ENCODE results near the gene NR1H2. TPM values are rescaled to one million over a fixed set of nuclear protein-coding genes. Genes with fewer than 3 reads are reported as not detected.

The NR1H2 gene
- total RNA-seq, 4 donors from 2014 or later = 76.7 to 102 (median 98.9) TPM

DNA sequence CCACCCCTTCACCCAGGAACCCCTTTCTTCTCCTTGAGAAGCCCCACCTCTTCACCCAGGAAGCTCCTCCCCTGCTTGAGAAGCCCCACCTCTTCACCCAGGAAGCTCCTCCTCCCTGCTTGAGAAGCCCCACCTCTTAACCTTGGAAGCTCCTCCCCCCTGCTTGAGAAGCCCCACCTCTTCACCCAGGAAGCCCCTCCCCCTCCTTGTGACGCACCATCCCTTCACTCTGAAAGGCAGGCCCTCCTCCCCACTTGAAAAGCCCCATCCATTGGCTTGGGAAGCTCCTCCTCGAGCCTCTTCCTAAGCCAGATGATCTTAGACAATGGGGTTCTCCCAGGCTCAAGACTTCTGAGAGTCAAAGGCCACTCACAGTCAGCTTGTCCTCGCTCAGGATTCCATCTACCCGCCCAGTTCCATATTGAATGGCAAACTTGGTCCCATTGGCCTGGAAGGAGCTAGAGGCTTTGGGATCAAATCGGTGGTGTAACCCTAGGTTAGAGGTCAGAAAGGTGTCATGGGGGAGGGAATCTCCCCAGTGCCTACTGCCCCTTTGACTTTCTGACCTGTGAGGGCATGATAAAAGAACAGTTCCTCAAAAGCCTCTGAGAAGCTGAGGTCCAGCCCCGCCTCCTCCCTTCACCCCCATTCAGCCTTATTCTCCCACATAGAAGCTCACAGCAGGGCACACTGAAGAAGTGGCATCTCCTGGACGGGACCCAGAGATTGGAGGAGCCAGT lies 14.8 kb upstream of the NR1H2 start:
- DNase-seq = no peak
- Histone ChIP-seq H3K4me1 (peaks cover 0 to 7% (median 3%) of the 10 kb centered on the region in 4 donors), H3K27ac (peak overlapping the region in 1 of 4 donors; percentile 10), H3K36me3 (no peaks in the 10 kb centered on the region), H3K9me3 (no peaks in the 10 kb centered on the region), H3K27me3 (no peaks in the 10 kb centered on the region), H3K4me3 (no peak overlapping the region)
- no peak for TF ChIP-seq POLR2A (IDR thresholded peaks at IDR 0.05)

DNA sequence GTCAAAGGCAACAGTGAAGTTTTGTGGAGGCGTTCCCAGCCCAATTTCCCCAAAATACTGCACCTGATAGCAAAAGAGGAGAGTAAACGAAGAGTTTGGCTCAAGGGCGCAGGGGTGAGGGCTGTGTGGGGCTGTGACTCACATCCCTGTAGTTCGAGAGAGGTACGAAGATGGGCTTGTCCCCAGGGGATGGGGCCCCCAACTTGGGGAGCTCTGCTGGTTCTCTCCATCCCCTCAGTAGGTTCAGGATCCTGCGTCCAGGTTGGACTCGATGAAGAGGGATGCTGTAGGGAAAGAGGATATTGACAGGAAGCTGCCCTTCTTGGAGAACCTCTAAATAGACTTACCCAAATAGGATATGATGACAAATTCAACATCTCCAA lies 14.2 kb upstream of the NR1H2 start:
- Histone ChIP-seq H3K27me3 (no peaks in the 10 kb centered on the region), H3K27ac (no peak overlapping the region), H3K4me1 (peaks cover 0 to 7% (median 3%) of the 10 kb centered on the region in 4 donors), H3K36me3 (no peaks in the 10 kb centered on the region), H3K9me3 (no peaks in the 10 kb centered on the region), H3K4me3 (no peak overlapping the region)
- no peak for DNase-seq
- TF ChIP-seq POLR2A (IDR thresholded peaks at IDR 0.05) = no peak
- TF ChIP-seq, protein P1, sequence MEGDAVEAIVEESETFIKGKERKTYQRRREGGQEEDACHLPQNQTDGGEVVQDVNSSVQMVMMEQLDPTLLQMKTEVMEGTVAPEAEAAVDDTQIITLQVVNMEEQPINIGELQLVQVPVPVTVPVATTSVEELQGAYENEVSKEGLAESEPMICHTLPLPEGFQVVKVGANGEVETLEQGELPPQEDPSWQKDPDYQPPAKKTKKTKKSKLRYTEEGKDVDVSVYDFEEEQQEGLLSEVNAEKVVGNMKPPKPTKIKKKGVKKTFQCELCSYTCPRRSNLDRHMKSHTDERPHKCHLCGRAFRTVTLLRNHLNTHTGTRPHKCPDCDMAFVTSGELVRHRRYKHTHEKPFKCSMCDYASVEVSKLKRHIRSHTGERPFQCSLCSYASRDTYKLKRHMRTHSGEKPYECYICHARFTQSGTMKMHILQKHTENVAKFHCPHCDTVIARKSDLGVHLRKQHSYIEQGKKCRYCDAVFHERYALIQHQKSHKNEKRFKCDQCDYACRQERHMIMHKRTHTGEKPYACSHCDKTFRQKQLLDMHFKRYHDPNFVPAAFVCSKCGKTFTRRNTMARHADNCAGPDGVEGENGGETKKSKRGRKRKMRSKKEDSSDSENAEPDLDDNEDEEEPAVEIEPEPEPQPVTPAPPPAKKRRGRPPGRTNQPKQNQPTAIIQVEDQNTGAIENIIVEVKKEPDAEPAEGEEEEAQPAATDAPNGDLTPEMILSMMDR (IDR thresholded peaks at IDR 0.05) = no peak

- Histone ChIP-seq H3K4me1 (peaks cover 0 to 7% (median 3%) of the 10 kb centered on the region in 4 donors), H3K27me3 (no peaks in the 10 kb centered on the region), H3K9me3 (no peaks in the 10 kb centered on the region), H3K27ac (peak overlapping the region in 1 of 4 donors; percentile 18), H3K4me3 (no peak overlapping the region), H3K36me3 (no peaks in the 10 kb centered on the region)
- no peak for DNase-seq
- TF ChIP-seq, protein P1 (IDR thresholded peaks at IDR 0.05) = no peak
- no peak for TF ChIP-seq POLR2A (IDR thresholded peaks at IDR 0.05)
Observed at GRCh38 chr19:50362656-50363424, 13.4 kb upstream of the NR1H2 start.

DNA sequence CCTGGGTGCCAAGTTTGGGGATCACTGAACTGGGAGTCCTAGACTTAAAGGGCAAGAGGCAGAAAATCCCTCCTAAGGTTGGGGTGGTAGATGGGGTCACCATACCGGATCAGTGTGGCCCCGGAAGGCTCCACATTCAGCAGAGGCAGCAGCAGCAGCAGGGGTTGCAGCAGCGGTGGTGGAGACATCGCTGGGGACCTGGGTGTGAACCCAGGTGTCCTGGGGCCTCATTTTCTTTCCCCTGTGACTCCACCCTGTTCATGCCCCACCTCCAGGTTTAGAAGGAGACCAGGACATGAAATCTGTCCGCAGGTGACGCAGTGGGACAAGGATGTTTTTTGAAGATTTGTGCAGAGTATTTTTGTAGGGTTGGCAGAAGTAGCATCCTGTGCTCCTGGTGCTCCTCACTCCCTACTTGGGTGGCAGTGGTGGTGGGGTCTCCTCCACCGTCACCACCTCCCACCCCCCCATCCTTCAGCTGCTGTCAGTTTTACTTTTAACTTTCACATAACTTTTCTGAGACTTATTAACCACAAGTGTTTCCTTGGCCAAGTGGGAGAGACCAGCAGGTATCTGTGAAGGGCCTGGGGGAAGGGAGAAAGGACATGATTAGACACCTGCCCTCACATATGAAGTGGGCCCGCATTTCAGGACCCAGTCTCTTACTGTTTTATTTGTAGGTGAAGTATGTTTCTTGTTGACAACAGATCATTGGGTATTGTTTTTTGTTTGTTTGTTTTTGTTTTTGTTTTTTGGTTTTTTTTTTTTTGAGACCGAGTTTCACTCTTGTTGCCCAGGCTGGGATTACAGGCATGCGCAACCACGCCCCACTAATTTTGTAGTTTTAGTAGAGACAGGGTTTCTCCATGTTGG lies 10.6 kb upstream of the NR1H2 start, which contains the start of gene NAPSA:
Gene NAPSA, minus strand, starts transcription at position 206 of the 873 bp plus-strand sequence. Its CDS starts 18 bp downstream, at position 188.
- peak within 1 kb of the TSS in 2 of 4 donors; percentile 10 to 76 for H3K27ac ChIP-seq
- H3K4me3 ChIP-seq = peak within 1 kb of the TSS in 1 of 4 donors; percentile 3
- peaks cover 0 to 6% (median 0%) of the 10 kb centered on the region in 4 donors for H3K4me1 ChIP-seq
- TF ChIP-seq, protein P1 (IDR thresholded peaks at IDR 0.05) = no peak
- no peak for TF ChIP-seq POLR2A (IDR thresholded peaks at IDR 0.05)
- peak in 1 of 3 donors; percentile 52 for DNase-seq
- no peaks in the 10 kb centered on the region for H3K9me3 ChIP-seq
- no peaks in the 10 kb centered on the region for H3K27me3 ChIP-seq
- H3K36me3 ChIP-seq = no peaks in the 10 kb centered on the region

GRCh38 chr19:50368649-50369570 lies 7.3 kb upstream of the NR1H2 start:
- H3K4me1 ChIP-seq = peaks cover 0 to 6% (median 0%) of the 10 kb centered on the region in 4 donors
- TF ChIP-seq, protein P1 (IDR thresholded peaks at IDR 0.05) = peak; percentile 85 to 96 (median 91)
- TF ChIP-seq POLR2A (IDR thresholded peaks at IDR 0.05) = no peak
- peak overlapping the region; percentile 65 to 85 (median 70) for H3K27ac ChIP-seq
- peak; percentile 88 to 94 (median 90) for DNase-seq
- no peaks in the 10 kb centered on the region for H3K9me3 ChIP-seq
- no peaks in the 10 kb centered on the region for H3K36me3 ChIP-seq
- peak overlapping the region; percentile 48 to 71 (median 58) for H3K4me3 ChIP-seq
- H3K27me3 ChIP-seq = no peaks in the 10 kb centered on the region
